LNCAP (cell line): ENCODE measurements around the gene LRRC28.
A peak's percentile ranks its signal among the peaks of the same experiment; 100 is the strongest.

Experiments used
- TF ChIP-seq, protein P1 (sequence below): fragments of 450-650 bp; IDR thresholded peaks from 2 replicates; pipeline ENCODE4 v1.5.1; 2017; ENCODE audit warnings: mild to moderate bottlenecking

Gene LRRC28

DNA sequence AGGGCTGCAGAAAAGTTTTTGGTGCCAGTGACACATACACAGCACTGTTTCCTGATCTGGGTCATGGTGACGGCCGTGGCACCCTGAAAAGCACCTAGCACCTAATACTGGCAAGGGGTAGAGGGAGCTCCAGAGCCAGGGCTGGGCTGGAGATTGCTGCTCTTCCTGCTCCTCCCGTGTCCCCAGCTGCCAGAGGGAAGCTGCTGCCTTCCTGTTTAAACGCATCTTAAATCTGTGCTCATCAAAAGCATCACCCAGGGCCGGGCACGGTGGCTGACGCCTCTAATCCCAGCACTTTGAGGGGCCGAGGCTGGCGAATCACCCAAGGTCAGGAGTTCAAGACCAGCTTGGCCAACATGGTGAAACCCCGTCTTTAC lies 157.8 kb downstream of the LRRC28 start:
- TF ChIP-seq, protein P1, sequence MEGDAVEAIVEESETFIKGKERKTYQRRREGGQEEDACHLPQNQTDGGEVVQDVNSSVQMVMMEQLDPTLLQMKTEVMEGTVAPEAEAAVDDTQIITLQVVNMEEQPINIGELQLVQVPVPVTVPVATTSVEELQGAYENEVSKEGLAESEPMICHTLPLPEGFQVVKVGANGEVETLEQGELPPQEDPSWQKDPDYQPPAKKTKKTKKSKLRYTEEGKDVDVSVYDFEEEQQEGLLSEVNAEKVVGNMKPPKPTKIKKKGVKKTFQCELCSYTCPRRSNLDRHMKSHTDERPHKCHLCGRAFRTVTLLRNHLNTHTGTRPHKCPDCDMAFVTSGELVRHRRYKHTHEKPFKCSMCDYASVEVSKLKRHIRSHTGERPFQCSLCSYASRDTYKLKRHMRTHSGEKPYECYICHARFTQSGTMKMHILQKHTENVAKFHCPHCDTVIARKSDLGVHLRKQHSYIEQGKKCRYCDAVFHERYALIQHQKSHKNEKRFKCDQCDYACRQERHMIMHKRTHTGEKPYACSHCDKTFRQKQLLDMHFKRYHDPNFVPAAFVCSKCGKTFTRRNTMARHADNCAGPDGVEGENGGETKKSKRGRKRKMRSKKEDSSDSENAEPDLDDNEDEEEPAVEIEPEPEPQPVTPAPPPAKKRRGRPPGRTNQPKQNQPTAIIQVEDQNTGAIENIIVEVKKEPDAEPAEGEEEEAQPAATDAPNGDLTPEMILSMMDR = peak; percentile 58

DNA sequence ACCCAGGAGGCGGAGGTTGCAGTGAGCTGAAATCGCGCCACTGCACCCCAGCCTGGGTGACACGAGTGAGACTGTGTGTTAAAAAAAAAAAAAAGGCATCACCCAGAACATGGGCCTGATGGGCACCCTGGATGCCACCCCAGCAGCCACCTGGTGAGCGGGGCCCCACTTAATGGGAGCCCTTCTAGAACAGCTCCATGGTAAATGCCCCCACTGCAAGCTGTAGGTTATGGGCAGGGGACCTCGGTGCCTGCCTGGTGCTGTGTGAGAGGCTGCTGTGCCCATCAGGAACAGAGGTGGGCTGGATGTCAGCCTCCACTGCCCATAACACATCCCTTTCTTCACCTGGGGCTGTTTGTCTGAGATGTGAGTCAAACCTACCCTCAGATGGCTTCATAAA lies 158.3 kb downstream of the LRRC28 start:
- TF ChIP-seq, protein P1 = no peak

GRCh38 chr15:99410477-99410876 lies 159.2 kb downstream of the LRRC28 start:
- TF ChIP-seq, protein P1 = no peak

DNA sequence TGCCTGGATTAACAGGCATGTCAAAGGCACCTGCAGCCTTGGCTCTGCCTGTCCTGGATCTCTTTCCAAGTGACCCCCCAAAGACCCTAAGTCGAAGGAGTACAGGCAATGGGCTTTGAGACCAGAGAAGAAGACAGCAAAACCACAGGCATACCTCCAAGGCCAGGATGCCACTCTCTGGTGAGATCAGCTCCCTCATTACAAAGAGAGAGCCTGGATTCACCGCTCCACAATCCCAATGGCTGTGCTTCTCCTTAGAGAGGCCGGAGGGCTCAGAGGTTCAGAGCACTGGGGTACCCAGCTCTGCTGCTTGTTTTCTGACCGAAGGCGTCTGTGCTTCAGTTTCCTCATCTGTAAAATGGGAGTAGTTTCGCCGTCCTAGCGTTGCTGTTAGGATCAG lies 160.0 kb downstream of the LRRC28 start:
- TF ChIP-seq, protein P1 = no peak

DNA sequence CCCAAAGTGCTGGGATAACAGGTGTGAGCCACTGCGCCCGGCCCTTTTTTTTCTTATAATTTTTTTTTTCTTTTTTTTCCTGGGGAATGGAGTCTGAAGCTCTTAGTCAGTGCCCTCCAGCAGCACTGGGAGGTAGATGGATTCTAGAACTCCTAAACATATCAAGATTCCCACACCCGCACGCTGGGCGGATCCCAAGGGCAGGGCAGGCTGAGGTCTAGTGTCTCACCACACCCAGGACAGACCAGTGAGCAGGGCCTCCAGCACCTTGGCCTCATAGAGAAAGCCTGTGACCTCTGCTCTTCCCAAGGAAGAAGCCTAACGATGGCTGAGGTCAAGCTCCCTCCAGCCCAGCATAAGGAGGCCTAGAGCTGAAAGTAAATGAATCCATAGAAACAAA lies 160.8 kb downstream of the LRRC28 start:
- TF ChIP-seq, protein P1 = no peak

- TF ChIP-seq, protein P1 = no peak
Measured at GRCh38 chr15:99412626-99413025, 161.3 kb downstream of the LRRC28 start.

- TF ChIP-seq, protein P1 = no peak
Measured at GRCh38 chr15:99413955-99414754, 162.9 kb downstream of the LRRC28 start.
